GM18511 (cell line): ENCODE results near the gene KCTD8.
"Not testable (repeated sequence)": the region's sequence is repeated elsewhere in the genome, so short reads cannot be mapped to it uniquely, and the experiment has no call there.

Source experiments
- ATAC-seq: cut with Tn5 transposase; IDR thresholded peaks from one replicate; pipeline ENCODE4 v1.9.1; 2021; ENCODE audit warnings: mild to moderate bottlenecking, moderate library complexity; ENCODE audit not compliant: unreplicated experiment

KCTD8 gene

DNA sequence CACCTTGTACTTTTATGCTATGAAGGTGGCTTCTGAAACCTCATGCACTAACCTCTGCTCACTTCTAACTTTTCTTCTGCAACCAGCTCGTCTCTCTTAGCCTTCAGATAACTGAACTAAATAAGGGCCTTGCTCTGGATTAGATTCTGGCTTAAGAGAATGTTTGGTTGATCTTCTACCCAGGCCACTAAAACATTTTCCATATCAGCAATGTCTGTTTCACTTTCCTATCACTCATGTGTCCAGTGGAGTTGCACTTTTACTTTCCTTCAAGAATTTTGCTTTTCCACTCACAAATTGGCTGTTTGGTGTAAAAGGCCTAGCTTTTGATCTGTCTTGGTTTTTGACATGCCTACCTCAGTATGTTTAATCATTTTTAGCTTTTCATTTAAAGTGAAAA is 105.8 kb downstream of the KCTD8 start:
- no peak for ATAC-seq

DNA sequence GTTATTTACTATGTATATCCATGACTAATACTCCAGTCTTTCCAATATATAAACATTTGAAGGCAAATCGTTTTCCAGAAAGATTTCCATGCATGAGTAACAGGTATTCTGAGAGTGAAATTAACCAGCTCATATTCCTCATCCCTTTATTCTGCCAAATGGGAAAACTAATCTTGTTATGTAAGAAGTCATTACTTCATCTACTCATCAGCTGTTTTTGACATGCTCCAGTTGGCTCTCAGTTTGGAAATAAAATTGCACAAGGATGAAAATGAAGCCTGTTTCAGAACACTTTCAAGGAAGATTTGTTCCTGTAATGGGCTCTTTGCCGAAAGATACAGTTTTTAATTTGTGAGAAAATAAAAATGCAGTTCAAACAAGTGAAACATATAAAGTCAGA is 121.9 kb downstream of the KCTD8 start:
- ATAC-seq: no peak

DNA sequence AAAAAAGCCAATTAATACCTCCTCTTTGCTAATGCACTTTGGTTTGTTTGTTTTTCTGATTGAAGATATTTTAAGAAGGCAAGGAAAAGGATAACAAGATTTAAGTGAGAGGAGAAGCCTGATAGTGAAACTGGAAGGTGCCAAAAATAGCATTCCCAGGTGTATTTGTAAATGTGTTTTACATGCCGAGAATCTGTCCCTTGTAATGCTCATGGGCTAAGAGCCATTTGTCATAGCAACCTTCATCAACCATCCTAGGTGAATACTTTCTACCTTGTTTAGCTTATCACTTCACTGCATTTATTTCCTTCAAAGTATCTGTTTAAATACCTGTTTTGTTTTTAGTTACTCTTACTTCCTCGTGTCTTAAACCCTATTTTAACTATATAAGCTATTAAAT is 127.8 kb downstream of the KCTD8 start:
- no peak for ATAC-seq

DNA sequence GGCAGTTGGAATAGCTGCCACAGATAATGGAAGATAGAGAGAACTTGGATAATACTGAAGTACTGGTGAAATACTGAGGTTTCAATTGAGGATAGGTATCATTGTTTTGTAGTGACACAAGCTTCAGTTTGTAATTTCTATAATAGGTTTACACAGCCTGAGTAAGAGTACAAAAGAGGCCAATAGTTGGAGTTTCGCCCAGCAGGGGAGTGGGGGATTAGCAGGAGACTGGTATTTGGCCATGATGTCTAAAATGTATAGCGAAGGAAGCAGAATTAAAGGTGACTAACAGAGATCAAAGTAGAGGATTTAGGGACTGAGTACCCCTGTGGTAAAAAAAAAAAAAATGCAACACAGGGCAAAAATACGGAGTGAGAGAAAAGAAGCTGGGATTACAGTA is 129.5 kb downstream of the KCTD8 start:
- ATAC-seq: no peak

DNA sequence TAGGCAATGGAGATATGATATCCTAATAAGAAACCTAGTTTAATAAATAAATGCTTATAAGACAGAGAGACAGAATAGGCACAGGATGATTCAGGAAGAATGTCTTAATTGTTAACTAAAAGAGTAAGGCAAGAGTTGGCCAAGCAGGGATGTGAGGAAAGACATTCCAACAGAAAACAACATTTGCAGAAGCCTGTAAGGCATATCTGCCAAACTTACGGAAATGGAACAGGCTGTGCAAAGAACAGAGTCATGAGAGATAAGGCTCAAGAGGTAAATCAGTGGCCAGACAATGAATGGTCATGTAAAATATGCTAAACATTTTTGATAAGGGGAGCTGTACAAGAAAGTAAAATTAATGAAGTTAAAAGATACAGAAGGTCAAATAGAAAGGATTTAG is 134.9 kb downstream of the KCTD8 start:
- ATAC-seq: no peak

DNA sequence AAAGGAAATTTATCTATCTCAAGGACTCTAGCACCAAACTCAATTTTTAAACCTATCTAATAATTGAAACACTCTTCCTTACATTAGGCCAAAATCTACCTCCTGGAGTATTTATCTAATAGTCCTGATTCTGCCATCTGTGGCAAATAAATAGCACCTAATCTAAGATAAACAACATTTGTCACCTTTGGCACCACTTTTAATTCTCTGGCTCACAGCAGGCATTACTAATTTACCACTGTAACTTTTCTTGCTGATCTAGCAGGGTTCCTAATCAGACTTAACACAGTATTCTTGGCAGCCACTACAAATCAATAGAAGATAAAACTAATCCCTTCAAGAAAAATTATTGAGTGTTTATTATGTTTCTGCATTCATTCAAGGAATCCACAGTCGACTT is 161.1 kb downstream of the KCTD8 start:
- no peak for ATAC-seq

DNA sequence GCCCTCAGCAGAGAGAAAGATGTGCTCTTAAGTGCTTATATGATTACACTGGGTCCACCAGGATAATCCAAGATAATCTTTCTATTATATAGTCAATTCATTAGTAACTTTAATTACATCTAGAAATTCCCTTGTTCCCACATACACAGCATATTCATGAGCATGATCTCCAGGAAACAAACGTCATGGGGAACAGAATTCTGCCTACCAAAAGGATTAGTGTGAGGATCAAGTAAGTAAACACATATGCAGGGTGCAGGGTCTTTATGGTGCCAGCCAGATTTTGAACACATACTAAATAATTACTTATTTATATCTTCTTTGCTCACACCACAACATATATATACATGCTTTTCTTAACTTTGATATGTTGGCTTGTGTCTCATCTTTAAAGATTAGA is 169.1 kb downstream of the KCTD8 start:
- no peak for ATAC-seq

DNA sequence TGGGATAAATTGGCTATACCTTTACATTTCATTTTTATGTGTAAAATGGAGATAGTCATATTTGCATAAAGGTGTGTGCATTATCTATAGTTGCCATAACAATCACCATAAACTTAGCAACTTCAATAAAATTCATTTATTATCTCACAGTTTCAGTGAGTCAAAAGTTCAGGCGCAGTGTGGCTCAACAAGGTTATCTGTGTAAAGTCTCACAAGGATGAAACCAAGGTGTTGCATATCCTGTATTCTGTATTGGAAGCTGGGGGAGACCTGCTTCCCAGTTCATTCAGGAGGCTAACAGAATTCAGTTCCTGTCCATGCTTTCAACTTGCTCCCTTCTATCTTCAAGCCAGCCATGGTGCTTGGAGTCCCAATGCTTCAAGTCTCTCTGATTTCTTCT is 169.5 kb downstream of the KCTD8 start:
- ATAC-seq: no peak

DNA sequence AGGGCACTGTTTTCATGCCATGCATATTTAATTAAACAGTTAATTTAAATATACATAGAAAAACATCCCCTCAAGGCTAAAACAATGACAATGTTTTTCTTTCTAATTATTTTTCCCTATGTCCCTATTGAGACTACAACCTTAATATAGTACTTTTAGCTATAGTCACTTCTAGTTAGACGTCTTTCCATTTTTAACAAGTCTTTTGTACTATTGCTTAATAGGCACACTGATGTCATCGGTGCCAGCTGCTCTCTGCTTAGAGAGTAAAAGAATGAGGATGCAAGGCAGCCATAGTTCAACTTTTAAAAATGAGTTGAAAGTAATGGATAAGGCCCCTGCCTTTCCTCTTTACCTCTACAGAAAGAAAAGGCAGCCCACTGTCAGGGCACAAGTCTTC is 191.1 kb downstream of the KCTD8 start:
- no peak for ATAC-seq

DNA sequence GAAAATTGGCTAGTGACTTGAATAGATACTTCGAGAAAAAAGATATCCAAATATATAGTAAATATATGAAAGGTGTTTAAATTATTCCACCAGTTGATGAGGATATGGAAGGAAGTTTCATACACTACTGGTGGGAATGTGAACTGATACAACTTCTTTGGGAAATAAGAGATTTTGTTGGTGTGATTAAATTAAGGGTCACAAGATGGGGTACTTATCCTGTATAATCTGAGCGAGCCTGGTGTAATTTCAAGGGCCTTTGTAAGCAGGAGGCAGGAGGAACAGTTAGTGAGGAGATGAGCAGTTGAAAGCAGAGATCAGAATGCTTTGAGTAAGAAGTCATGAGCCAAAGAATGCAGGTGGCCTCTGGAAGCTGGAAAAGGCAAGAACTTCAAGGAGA is 192.2 kb downstream of the KCTD8 start:
- no peak for ATAC-seq

DNA sequence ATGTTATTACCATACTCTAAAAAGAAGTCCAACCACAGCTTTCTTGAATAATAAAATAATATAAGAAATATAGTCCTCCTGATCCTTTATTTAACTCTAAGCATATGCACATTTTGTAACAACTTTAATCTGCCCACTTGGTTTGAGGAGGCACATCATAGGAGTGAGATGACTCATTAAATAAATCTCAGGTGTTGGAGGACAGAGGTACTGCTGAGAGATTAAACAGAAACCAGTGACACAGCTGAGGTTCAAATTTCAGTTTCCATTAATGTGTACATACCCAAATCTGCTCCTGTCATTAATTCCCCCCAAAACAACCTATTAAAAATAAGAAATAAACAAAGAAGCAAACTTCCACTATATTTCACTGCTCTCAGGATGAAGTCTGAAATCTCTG is 211.0 kb downstream of the KCTD8 start:
- ATAC-seq: no peak

DNA sequence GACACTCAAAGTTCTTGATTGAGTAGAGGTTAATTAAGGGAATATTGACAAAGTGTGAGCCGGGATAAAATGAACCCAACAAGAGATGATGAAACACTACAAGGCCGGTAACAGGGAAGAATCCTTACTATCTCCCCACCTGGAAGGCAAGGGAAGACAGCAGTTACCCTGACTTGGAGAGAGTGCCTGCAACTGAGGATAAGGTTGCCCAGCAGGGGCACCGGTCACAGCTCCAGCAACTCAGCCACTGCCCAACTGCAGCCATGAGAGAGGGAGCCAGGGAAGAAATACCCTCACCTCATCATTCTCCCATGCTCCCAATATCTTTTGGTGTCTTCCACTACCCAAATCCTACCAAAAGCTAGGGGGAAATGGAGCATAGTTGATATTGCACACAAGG is 212.7 kb downstream of the KCTD8 start:
- no peak for ATAC-seq

DNA sequence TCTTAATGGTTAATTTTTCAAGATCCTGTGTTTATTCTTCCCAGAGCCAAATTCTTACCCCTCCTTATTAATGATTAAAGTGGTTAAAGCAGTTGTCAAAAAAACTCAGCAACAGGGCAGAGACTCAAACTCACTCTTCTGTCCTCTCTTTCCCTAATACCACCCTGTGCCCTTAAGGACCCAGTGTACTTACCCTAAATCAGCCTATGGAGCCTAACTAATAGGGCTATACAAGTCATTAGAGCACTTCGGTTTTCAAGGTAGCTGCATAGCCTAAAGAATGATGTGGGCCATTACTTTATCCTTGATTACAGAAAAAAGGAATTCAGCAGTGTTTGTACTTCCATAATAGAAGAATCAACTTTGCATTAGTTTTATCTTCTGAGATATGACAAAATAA is 216.3 kb downstream of the KCTD8 start:
- no peak for ATAC-seq

DNA sequence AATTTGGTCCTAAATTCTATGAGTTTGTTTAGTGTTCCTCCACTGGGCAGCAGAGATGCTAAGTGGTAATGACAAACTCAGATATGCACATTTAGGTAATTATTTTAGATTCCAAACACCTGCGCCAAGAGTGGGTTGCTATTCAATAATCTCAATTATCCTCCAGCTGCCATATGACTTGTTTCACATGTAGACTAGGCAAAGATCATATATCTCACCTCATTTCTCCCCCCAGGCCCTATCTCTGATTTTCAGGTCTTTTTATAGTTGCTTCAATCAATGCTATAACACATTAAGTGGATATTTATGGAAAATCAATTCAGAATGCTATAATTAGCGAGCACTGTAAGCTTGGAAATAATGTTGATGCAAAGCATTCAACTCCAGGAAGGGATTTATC is 217.6 kb downstream of the KCTD8 start:
- no peak for ATAC-seq

DNA sequence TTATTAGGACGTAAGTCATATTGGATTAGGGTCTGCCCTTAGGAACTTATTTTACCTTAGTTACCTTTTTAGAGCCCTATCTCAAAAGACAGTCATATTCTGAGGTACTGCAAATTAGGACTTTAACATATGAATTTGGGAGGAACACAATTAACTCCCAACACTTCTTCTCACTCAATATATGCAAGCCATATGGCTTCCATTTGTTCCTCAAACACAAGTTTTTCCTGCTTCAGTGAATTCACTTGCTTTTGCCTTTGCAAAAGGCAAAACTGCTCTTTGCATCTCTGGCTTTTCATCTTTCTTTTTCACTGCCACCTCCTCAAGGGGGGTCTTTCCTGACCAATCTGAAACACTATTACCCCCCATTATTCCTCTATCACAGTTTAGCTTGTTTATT is 220.3 kb downstream of the KCTD8 start:
- ATAC-seq: no peak

DNA sequence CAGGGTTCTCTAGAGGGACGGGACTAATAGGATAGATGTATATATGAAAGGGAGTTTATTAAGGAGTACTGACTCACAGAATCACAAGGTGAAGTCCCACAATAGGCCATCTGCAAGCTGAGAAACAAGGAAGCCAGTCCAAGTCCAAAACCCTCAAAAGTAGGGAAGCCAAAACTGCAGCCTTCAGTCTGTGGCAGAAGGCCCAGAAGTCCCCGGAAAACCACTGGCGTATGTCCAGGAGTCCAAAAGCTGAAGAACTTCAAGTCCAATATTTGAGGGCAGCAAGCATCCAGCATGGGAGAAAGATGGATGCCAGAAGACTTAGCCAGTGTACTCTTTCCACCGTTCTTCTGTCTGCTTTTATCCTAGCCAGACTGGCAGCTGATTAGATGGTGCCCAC is 227.2 kb downstream of the KCTD8 start:
- ATAC-seq: no peak

DNA sequence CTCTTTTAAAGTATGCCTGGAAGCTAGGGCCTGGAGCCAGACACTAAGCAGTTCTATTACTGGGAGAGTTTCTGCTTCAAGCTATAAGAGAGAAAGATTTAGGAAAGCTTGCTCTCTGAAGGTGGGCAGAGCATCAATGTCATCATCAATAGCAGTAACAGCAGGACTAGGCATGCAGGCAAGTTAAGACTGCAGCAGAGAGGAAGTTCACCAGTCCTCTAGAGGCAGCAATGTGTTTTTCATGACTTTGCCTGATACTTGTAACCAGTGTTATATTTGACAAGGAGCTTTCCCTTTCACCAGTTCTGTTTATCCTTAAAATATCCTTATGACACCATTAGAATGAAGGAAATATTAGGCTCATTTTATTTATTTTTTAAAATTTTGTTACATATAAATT is 237.9 kb downstream of the KCTD8 start:
- no peak for ATAC-seq

DNA sequence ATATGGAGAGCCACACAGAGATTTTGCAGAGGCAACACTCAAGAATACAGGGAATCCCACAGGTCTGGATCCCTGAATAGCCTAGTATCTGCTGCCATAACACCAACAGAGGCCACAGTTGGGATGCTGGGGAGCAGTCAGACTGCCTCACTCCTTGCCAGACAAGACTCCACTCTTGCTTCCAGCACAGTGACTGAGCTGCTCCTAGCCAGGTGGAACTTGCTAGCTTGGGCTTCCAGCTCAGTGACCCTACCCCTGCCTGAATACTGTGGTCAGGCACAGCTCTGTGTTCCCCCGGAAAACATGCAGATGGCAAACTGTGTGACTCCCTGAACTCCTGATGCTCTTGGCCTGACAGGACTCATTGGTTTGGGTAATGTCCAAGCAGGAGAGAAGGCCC is 251.8 kb downstream of the KCTD8 start:
- ATAC-seq: no peak

DNA sequence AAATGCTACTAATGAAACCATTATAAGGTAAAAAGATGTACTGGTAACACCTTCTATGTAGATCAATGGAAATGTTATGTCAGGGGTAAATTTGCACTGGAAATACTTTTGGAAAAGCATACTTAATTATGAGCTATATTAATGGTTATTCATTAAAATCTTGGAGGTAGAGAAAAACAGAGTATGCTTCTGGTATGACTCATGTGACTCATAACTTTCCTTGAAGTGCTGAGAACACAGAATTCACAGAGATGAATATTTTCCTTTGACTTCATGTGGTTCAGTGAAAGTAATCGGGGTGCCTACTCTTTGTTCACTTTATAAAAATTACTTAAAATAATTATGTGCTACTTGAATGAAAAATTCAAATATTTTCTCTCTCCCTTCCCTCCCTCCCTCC is 254.2 kb downstream of the KCTD8 start:
- ATAC-seq: no peak

DNA sequence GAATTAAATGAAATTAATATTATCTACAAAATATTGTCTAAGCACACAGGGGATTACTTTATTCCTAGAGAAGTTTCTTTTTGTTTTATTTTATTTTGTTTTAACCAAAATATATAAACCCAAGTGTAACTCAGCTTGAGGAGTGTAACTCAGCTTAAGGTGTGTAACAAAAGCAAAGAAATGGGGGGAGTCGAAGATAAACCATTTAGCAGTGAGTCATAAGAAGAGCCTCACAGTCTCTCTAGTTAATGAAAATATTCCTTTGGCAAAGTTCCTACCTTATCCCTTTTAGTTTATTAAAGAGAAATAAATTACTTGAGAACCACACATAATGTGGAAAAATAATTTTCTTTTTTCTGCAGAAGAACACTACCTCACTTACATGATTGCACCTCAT is 261.8 kb downstream of the KCTD8 start:
- no peak for ATAC-seq

DNA sequence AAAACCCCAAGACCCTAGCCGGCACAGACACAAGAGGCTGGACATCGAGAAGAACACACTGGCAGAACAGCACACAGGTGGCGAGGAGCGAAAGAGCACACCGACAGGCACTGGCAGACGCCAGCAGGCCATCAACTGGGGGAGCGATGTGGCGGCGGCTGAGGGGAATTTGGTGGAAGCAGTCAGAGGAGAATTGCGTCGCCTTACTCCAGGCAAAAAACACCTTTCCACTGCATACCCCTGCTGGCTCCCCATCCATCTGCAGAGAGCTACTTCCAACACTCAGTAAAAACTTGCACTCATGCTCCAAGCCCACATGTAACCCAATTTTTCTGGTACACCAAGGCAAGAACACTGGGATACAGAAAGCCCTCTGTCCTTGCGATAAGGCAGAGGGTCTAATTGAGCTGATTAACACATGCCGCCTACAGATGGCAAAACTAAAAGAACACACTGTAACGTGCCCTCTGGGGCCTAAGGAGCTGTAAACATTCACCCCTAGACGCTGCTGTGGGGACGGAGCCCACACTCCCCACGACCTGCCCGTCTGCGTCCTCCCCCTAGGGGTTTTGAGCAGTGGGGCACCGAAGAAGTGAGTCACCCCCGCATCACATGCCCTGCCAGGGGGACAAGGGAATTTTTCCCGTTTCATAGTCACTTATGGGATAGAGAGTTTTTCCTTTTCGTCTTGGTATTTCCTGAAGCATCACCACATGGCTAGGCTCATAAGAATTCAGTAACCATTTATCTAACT is 262.3 kb downstream of the KCTD8 start:
- no peak for ATAC-seq

DNA sequence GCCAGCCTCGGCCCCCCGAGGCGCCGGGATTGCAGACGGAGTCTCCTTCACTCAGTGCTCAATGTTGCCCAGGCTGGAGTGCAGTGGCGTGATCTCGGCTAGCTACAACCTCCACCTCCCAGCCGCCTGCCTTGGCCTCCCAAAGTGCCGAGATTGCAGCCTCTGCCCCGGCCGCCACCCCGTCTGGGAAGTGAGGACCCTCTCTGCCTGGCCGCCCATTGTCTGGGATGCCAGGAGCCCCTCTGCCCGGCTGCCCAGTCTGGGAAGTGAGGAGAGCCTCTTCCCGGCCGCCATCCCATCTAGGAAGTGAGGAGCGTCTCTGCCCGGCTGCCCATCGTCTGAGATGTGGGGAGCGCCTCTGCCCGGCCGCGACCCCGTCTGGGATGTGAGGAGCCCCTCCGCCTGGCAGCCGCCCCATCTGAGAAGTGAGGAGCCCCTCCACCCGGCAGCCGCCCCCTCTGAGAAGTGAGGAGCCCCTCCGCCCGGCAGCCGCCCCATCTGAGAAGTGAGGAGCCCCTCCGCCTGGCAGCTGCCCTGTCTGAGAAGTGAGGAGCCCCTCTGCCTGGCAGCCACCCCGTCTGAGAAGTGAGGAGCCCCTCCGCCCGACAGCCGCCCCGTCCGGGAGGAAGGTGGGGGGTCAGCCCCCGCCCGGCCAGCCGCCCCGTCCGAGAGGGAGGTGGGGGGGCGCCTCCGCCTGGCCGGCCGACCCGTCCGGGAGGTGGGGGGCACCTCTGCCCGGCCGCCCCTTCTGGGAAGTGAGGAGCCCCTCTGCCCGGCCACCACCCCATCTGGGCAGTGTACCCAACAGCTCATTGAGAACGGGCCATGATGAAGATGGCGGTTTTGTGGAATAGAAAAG is 266.9 kb downstream of the KCTD8 start:
- not testable (repeated sequence) for ATAC-seq
